ENCODE results near the gene TMPRSS5. TPM values are rescaled to one million over a fixed set of nuclear protein-coding genes. Genes with fewer than 3 reads are reported as not detected.

TMPRSS5 gene
- total RNA-seq, 2 donors from 2014 or later: 1.0 to 1.2 TPM

GRCh38 chr11:113645593-113646349, 60.3 kb downstream of the TMPRSS5 start:
- H3K9me3 Mint-ChIP-seq: peaks cover 24% of the 10 kb centered on the region
- H3K36me3 ChIP-seq (ENCODE audit: control insufficient read depth, insufficient read depth, low read length): no peaks in the 10 kb centered on the region
- peaks cover 9% of the 10 kb centered on the region for H3K36me3 Mint-ChIP-seq (ENCODE audit: low read depth)
- no peaks in the 10 kb centered on the region for H3K4me1 ChIP-seq (ENCODE audit: control insufficient read depth, insufficient read depth, low read length)
- peaks cover 6% of the 10 kb centered on the region for H3K27me3 Mint-ChIP-seq (ENCODE audit: insufficient read depth)
- no peaks in the 10 kb centered on the region for H3K4me1 Mint-ChIP-seq
- H3K27ac Mint-ChIP-seq: no peak overlapping the region
- TF ChIP-seq, protein P1, sequence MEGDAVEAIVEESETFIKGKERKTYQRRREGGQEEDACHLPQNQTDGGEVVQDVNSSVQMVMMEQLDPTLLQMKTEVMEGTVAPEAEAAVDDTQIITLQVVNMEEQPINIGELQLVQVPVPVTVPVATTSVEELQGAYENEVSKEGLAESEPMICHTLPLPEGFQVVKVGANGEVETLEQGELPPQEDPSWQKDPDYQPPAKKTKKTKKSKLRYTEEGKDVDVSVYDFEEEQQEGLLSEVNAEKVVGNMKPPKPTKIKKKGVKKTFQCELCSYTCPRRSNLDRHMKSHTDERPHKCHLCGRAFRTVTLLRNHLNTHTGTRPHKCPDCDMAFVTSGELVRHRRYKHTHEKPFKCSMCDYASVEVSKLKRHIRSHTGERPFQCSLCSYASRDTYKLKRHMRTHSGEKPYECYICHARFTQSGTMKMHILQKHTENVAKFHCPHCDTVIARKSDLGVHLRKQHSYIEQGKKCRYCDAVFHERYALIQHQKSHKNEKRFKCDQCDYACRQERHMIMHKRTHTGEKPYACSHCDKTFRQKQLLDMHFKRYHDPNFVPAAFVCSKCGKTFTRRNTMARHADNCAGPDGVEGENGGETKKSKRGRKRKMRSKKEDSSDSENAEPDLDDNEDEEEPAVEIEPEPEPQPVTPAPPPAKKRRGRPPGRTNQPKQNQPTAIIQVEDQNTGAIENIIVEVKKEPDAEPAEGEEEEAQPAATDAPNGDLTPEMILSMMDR (conservative IDR thresholded peaks at IDR 0.05): no peak
- no peak overlapping the region for H3K4me3 Mint-ChIP-seq
- peak; percentile 1 for DNase-seq
- H3K9ac ChIP-seq (ENCODE audit: extremely low read depth, low read length, poor library complexity, severe bottlenecking): no peak overlapping the region
- whole genome bisulfite sequencing, 2 experiments (ENCODE audit: insufficient coverage in 1 of 2, insufficient read length in 1 of 2): 91 to 93% methylated on average over 4 to 5 of the region's 5 CpGs
- no peak overlapping the region for H3K27ac ChIP-seq (ENCODE audit: low read depth, low read length)
- no peak overlapping the region for H3K4me3 ChIP-seq (ENCODE audit: low read length)
- H3K27me3 ChIP-seq (ENCODE audit: control insufficient read depth, insufficient read depth, low read length, poor library complexity, severe bottlenecking): no peaks in the 10 kb centered on the region
- H3K9me3 ChIP-seq (ENCODE audit: control insufficient read depth, low read length): peaks cover 11% of the 10 kb centered on the region

GRCh38 chr11:113644605-113645004, 61.5 kb downstream of the TMPRSS5 start:
- Mint-ChIP-seq H3K4me1 (no peaks in the 10 kb centered on the region), H3K27ac (no peak overlapping the region), H3K27me3 (ENCODE audit: insufficient read depth) (peaks cover 6% of the 10 kb centered on the region), H3K4me3 (no peak overlapping the region), H3K9me3 (peaks cover 14% of the 10 kb centered on the region), H3K36me3 (ENCODE audit: low read depth) (peaks cover 9% of the 10 kb centered on the region)
- Histone ChIP-seq H3K27ac (ENCODE audit: low read depth, low read length) (no peak overlapping the region), H3K36me3 (ENCODE audit: control insufficient read depth, insufficient read depth, low read length) (no peaks in the 10 kb centered on the region), H3K4me3 (ENCODE audit: low read length) (no peak overlapping the region), H3K4me1 (ENCODE audit: control insufficient read depth, insufficient read depth, low read length) (no peaks in the 10 kb centered on the region), H3K9ac (ENCODE audit: extremely low read depth, low read length, poor library complexity, severe bottlenecking) (no peak overlapping the region), H3K9me3 (ENCODE audit: control insufficient read depth, low read length) (peaks cover under 1% of the 10 kb centered on the region), H3K27me3 (ENCODE audit: control insufficient read depth, insufficient read depth, low read length, poor library complexity, severe bottlenecking) (no peaks in the 10 kb centered on the region)
- DNase-seq: no peak
- TF ChIP-seq, protein P1 (conservative IDR thresholded peaks at IDR 0.05): peak; percentile 26
- WGBS, 2 experiments (ENCODE audit: insufficient coverage in 1 of 2, insufficient read length in 1 of 2): 83 to 92% methylated on average over 2 to 3 of the region's 3 CpGs

GRCh38 chr11:113643701-113644100, 62.4 kb downstream of the TMPRSS5 start:
- Mint-ChIP-seq H3K27me3 (ENCODE audit: insufficient read depth) (peaks cover 6% of the 10 kb centered on the region), H3K4me1 (no peaks in the 10 kb centered on the region), H3K27ac (no peak overlapping the region), H3K36me3 (ENCODE audit: low read depth) (peaks cover 8% of the 10 kb centered on the region), H3K9me3 (peaks cover 9% of the 10 kb centered on the region), H3K4me3 (no peak overlapping the region)
- Histone ChIP-seq H3K4me3 (ENCODE audit: low read length) (no peak overlapping the region), H3K36me3 (ENCODE audit: control insufficient read depth, insufficient read depth, low read length) (no peaks in the 10 kb centered on the region), H3K9me3 (ENCODE audit: control insufficient read depth, low read length) (no peaks in the 10 kb centered on the region), H3K9ac (ENCODE audit: extremely low read depth, low read length, poor library complexity, severe bottlenecking) (no peak overlapping the region), H3K27me3 (ENCODE audit: control insufficient read depth, insufficient read depth, low read length, poor library complexity, severe bottlenecking) (no peaks in the 10 kb centered on the region), H3K4me1 (ENCODE audit: control insufficient read depth, insufficient read depth, low read length) (no peaks in the 10 kb centered on the region), H3K27ac (ENCODE audit: low read depth, low read length) (no peak overlapping the region)
- TF ChIP-seq, protein P1 (conservative IDR thresholded peaks at IDR 0.05): no peak
- WGBS, 2 experiments (ENCODE audit: insufficient coverage in 1 of 2, insufficient read length in 1 of 2): 89 to 100% methylated on average over 4 to 5 of the region's 5 CpGs
- no peak for DNase-seq

Data from endodermal cell (in vitro differentiated cells).